Left renal cortex interstitium (tissue), 4 donors: ENCODE results near the gene MACROH2A1. TPM values are rescaled to one million over a fixed set of nuclear protein-coding genes. Genes with fewer than 3 reads are reported as not detected.
A peak's percentile ranks its signal among the peaks of the same experiment; 100 is the strongest.

ENCODE experiments used
- DNase-seq, 4 donors: peaks; one replicate each; pipeline ENCODE4 v3.0.0-alpha.2; 2013; ENCODE audit warnings: low read depth in 4 of 4, low spot score in 2 of 4, missing footprints in 1 of 4
- polyA plus RNA-seq, 4 donors: library from polyadenylated mRNA; unstranded; fragments of 120-200 nt; gene quantifications; one replicate each; pipeline ENCODE4 v1.2.1, GENCODE V29; 2013; ENCODE audit not compliant: insufficient read length in 4 of 4

Gene MACROH2A1
- polyA plus RNA-seq, 4 donors, result 189 to 265 (median 225) TPM

DNA sequence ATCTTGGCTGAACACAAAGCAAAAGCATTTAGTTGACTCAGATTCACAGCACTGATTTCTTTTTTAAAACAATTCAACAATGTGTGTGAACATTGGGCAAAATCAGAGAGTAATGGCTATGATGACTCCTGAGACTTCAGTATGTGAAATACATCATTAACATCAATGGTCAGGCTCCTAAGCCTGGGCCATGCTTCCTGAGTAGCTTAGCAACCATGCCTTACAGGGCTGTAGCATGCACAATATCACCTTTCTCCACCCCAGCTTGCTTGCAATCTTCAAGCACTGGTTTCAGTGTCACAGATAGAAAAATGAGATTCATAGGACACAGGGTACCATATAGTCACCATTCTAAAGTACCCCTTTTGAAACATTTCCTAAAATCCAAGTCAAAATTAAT lies 41.3 kb downstream of the MACROH2A1 start:
- DNase-seq, result no peak

DNA sequence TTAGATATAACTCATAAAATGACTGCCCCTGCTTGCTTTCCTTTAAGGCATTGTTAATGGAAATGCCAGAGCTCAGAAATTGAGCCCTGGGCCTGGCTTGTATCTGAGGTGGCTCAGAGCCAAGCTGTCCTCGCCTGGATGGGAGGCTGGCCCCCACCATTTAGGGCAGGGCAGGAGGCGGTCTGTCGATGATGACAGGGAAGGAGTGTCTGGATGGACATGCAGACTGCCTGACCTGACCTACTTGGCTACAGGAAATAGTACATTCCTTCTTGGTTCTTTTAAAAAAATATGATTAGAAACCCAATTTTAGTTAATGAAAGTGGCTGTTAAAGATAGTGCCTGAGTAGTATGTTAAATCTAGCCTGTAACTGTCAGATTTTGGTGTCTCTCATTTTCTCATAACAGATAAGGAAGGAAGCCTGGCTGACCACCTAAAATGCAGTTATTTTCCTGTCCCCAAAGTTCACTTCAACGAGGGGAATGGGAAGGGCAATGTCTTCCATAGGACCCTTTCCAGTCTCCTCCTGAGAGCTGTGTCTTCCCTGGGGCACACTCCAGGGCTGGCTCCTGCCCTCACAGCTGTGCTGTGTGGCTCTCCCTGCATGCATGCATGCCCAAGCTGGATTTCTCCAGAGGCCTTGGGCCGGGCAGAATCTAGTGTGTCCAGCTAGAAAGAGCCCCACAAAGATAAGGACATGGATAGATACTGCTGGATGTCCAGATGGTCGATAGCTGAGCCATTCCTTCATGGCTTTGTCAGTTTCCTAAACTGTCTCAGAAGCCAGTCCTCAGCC lies 42.3 kb downstream of the MACROH2A1 start:
- peak in 1 of 4 donors; percentile 9 for DNase-seq

GRCh38 chr5:135355169-135355568 lies 43.9 kb downstream of the MACROH2A1 start:
- DNase-seq, result no peak

DNA sequence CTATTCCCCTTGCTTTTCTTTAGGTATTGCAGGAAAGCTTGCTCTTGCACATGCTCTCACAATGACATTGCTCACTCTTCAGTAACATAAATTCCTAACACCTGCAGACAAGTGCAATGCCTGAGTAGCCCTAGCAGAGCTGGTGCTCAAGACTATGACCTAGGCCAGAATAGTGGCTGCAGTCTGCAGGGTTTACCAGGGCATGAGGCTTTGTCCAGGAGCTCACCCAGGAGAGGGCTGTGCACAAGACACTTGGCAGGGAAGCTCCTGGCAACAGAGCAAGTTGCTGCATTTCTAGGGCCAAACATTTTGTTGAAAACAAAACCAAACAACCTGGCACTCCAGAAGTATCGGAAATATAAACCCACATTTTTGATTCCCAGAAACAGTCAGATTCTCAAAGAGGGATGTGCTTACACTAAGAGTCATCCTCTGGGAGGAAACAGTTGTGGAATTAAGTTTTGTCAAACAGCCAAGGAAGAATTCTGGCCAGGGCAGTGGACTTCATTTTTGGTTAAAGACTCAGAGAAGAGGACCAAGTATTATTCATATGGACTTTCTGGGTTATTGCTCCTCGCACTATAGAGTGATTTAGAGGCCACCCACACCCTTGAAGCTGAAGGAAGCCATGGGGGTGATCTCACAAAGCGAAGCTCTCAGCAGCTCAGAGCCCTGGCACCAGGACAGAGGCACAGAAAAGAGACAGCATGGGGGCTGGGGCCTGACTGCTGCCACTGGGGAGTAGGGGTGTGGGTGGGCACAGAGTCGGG lies 44.9 kb downstream of the MACROH2A1 start:
- DNase-seq, result no peak

DNA sequence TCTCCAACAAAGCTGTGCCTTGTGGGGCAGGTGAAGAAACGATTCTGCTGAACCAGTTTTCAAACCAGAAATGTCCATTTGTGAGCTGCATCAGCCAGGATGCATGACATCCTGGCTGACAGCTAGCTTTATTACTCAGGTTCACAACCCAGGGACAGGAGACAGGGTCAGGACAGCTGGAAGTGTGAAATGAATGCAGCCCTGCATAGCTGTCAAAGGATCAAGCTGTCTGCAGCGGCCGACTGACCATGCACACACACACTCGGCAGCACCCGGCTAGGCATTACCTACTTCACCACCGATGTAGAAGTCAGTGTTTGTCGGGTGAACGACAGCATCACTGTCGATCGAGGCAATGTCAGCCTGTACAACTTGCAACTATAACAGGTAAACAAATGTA lies 48.5 kb downstream of the MACROH2A1 start:
- no peak for DNase-seq

- no peak for DNase-seq
Observed at GRCh38 chr5:135349886-135350285, 49.1 kb downstream of the MACROH2A1 start.

- DNase-seq, result no peak
Observed at GRCh38 chr5:135349451-135349850, 49.6 kb downstream of the MACROH2A1 start.

DNA sequence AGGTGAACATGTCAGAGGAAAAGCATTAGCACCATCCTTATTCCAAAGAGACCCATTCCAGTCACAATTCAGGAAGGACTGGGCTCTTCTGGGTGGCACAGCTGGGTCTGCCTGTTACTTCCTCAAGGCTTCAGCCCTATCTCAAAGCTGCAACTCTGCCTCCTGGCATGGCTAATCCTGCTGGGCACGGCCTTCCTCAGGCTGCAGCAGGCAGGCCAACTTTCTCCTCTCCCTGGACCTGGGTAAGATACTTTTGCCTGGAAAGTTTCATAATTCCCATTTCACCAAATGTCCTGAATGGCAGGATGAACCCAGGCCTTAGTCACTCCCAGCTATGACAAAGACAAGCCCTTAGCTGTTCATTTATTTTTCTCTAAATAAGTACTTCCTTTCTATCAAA lies 50.1 kb downstream of the MACROH2A1 start:
- DNase-seq, result no peak

DNA sequence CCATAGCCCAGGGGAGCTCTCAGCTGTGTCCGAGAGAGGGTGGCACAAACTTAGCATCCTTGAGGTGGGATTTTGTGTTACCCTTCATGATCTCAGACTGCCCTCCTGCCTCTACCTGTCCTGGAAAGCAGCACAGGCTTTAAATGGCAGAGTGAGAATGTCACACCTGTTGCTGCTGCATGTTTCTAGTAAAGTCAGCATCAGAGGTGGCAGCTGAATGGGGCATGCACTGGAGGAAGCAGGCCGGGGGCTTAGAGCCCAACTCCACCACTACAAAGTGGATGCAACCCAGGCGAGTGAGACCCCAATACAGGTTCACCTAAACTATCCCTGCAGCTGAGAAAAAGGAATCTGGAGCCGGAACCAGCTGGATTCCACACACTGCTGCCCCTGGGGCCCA lies 51.6 kb downstream of the MACROH2A1 start:
- DNase-seq, result no peak

GRCh38 chr5:135345956-135346731 lies 52.9 kb downstream of the MACROH2A1 start:
- DNase-seq, result no peak

GRCh38 chr5:135344349-135344748 lies 54.7 kb downstream of the MACROH2A1 start:
- DNase-seq, result no peak

DNA sequence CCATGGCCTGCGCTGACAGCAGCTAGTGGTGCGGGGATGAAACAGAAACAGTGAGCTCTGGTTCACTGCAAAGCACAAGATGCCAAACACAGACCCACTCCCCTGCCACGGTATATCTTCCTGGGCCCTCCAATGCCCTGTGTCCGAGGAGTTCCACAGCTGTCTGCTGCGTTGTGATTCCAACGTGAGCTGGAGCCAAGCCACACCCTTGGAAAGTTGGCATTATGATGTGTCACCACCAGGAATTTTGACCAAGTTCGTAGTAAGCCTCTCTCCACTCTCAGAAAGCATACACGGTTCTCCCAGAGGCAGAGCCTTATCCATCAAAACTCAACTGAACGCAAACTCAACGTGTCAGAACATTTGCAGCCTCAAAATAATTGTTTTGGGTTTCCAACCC lies 55.6 kb downstream of the MACROH2A1 start:
- no peak for DNase-seq

- no peak for DNase-seq
Observed at GRCh38 chr5:135342551-135342875, 56.5 kb downstream of the MACROH2A1 start.

DNA sequence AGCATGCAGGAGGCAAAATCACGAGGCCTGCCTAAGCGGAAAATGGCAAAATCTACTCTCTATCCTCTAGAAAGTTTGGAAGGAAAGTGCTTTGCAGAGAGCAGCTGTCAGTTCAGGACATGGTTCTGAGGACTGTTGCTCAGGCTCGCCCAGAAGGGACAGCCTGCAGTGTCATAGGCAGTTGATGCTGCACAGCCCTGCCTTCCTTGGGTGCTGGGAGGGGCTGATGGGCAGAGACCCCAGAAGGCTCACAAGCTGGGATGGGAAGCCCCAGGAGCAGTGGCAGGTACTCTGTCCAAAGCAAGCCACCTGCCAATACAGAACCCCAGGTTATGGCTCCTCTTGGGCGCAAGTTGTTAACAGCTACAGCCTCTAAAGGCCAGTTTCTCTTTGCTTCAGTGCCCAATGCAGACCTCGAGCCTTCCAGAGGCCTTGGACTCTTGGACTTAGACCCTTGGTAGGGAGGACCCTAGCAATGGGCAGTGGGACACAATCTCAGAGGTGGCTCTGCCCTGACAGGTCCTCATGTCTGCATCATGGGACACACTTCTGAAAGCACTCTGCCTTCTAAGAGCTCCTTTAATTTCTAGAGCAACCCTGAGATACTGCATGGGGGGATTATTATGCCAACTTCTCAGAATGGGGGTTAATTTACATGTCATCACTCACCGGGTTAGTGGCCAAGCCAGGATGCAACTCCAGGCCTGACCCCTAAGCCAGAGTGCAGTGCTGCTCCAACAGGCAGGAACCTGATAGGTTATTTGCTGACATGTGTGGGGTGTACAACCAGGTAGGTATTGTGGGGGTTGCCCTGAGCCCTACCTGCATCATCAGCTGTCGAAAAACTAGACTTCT lies 57.1 kb downstream of the MACROH2A1 start:
- DNase-seq, result no peak

DNA sequence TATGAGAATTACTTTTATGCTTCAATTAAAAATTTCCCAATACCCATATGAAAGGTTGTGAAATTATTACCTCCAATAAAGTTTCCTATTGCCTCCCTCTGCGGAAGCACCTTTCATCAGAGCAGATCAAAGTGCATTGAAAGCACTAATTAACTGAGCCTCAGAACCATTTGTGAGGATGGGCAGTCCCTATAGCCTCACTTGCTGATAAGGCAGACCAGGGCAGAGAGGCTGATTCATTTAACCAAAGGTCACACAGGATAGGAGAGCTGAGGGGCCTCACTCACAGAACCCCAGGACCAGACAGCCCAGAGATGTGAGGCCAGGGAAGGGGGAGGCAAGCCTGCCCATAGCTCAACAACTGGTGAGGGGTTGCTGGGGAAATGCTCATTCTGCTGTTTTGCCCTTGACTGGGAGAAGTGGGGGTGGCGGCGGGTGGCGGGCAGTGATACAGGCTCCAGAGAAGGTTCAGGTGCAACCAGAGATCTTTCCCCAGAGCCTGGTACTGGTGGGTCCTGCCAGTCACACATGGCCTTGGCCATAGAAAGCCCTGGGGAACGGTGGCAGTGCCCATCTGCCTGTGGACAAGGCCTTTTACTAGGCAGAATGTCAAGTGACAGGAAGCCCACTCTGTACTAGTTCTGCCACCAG lies 57.9 kb downstream of the MACROH2A1 start:
- DNase-seq, result no peak

GRCh38 chr5:135340568-135340967 lies 58.5 kb downstream of the MACROH2A1 start:
- no peak for DNase-seq

GRCh38 chr5:135339623-135340022 lies 59.4 kb downstream of the MACROH2A1 start:
- no peak for DNase-seq

DNA sequence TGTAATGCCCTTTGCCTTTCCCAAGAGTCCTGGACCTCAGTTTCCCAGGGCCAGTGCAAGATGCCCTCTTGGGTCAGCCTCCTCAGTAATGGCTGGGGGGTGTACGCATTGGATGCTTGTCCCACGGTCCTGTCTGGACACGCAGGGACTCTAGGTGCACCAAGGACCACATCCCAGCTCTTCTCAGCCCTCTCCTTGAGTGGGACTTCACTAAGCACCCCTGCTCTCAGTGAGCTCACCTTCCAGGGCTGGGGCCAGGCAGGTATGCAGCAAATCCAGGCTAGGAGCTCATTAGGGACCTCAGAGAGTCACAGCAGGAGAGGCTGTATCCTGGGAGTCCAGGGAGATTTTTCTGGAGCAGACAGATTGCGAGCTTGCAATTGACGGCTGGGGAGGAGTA lies 59.8 kb downstream of the MACROH2A1 start:
- no peak for DNase-seq

DNA sequence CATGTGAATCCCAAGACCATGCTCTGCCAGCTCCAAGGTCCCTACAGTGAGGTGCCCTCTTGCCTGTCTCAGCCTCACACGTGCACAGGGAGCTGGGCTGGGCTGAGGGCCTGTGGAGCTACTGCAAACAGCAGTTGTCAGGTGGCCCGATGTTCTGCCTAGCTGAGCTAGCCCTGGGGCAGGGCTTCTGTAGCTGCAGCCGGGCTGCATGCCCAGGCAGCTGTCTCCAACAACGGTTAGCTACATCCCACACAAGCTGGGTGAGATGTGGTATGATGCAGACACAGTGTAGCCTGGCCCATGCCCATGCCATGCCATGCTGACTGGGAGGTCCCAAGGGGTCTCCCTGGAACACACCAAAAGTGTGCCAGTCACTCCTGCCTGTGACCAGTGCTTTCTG lies 62.0 kb downstream of the MACROH2A1 start:
- no peak for DNase-seq
